Cardiac fibroblast (primary cell): Measurements from ENCODE around the gene ZBTB7C.

Source experiments
- DNase-seq, 2 donors: peaks; one replicate each; pipeline versions ENCODE4 v3.0.0 to v3.0.0-alpha.2; 2010; ENCODE audit warnings: low read depth in 2 of 2
- H3K4me3 ChIP-seq, 2 donors: replicated peaks in 1 of 2; 1 replicate in 1 of 2; 2 replicates in 1 of 2; pipeline ENCODE4 v1.5.1; 2011; ENCODE audit warnings: low read depth in 2 of 2, low read length in 2 of 2, mild to moderate bottlenecking in 2 of 2, moderate library complexity in 1 of 2
- CTCF ChIP-seq: IDR thresholded peaks from one replicate; pipeline ENCODE4 v1.5.1; 2011; ENCODE audit warnings: low read depth, mild to moderate bottlenecking, low read length, inconsistent platforms

ZBTB7C gene

GRCh38 chr18:48042431-48042830, 366.8 kb downstream of the ZBTB7C start:
- no peak for TF ChIP-seq CTCF
- H3K4me3 ChIP-seq, result no peak overlapping the region
- DNase-seq, result no peak

DNA sequence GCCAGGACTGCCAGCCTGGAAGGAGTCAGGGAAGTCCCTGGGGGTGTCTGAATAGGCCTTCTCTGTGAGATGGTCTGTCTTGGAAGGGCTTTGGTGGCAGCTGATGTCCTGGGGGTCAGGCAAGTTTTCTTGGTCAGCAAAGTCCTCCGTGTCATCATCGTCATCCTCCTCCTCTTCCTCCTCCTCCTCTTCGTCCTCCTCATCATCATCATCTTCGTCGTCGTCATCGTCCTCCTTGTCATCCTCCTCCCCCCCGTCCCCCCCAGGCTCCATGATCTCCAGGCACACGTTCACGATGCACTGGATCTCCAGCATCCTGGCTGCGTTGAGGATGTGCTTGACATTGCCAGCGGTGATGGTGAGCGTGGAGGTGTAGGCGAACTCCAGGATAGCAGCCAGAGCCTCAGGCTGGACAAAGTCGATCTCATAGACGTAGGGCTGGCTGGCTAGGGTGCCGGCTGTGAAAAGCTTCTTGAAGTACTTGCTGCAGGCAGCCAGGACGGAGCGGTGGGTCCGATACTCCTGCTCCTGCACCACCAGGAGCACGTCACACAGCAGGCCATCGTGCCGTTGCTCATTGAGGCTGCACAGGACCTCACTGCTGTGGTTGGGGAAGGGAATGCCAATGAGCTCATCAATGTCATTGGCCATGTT, 368.6 kb downstream of the ZBTB7C start:
- DNase-seq, result no peak
- TF ChIP-seq CTCF, result no peak
- no peak overlapping the region for H3K4me3 ChIP-seq

DNA sequence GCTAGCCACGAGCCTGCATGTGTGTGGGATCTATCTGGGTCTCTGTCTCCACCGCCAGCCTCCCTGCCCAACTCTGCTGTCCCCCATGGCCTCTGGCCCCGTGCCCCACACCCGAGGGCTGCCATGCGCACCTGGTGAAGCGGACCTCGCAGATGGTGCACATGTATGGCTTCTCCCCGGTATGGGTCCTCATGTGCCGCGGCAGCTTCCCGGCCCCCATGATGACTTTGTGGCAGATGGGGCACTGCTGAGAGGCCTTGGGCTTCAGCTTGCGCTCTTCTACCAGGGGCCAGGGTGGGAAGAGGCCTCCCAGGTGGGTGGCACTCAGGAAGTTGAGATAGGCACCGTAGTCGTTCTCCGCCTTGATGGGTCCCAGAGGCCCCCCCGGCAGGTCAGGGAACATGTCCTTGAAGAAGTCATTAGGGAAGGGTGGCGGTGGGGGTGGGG, 369.4 kb downstream of the ZBTB7C start:
- H3K4me3 ChIP-seq, result no peak overlapping the region
- DNase-seq, result no peak
- TF ChIP-seq CTCF, result no peak

DNA sequence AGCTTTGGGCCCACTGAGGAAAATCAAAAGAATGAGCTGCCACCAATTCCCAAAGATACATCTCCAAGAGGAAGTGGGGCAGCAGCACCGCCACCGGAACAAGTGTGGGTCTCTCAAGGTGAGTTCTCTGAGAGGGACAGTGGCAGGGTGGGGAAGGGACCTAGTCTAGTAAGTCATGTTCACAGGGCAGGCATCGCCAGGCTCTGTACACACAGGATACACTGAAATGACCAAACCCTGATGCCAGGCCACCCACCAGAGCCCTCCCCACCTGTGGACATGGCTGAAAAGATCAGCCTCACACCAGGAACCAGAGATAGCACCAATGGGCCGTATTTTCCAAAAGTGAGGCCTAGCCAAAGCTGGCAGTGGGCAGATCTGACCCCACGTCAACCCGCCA, 370.5 kb downstream of the ZBTB7C start:
- no peak for TF ChIP-seq CTCF
- H3K4me3 ChIP-seq, result no peak overlapping the region
- DNase-seq, result no peak

GRCh38 chr18:48037481-48038271, 371.5 kb downstream of the ZBTB7C start:
- peak; percentile 10 for TF ChIP-seq CTCF
- DNase-seq, result peak in 1 of 2 donors; percentile 26
- no peak overlapping the region for H3K4me3 ChIP-seq

DNA sequence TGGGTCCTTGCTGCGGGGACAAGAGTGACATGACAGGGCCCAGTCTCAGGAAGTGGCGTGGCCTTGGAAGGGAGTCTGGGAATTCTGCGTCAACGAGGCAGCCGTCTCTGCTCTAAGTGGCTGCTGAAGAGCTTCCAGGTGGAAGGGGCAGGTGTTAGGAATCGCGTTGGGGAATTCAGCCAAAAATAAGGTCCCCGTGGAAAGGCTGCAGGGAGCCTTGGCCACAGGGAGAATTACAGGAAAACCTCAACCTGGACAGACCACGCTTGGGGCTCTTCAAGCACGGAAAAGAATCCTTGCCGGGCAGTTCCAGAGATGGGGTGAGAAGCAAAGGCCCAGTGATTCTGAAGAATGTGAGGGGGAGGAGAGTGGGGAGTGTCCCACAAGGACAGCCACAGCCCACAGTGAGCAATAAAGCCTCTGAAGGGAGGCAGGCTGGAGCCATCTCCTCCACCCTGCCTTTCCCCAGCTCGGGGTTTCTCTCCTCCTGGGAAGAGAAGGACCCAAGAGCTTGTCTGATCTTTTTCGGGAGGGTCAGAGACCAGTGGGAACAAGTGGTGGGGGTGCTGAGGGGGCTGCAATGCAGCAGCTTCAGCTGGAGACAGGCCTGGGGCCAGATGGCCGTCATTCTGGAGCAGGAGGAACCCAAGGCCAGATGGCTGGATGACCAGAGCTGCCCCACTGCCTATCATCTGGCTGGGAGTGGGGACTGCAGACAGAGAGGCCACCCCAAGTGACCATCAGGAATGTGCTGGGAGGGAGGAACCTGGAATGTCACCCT, 372.4 kb downstream of the ZBTB7C start:
- TF ChIP-seq CTCF, result no peak
- no peak overlapping the region for H3K4me3 ChIP-seq
- peak in 1 of 2 donors; percentile 6 for DNase-seq
